MM.1S (cell line): ENCODE measurements around the gene IVD.
A peak's percentile ranks its signal among the peaks of the same experiment; 100 is the strongest.

Source experiments
- DNase-seq: peaks from one replicate; pipeline ENCODE4 v3.0.0-alpha.2; 2015
- H2AFZ ChIP-seq: fragments of 300-600 bp; sonication (generic); 2 replicates; pipeline ENCODE4 v1.6.0; 2016; ENCODE audit warnings: antibody characterized with exemption, low read length
- H3F3A ChIP-seq: fragments of 300-600 bp; sonication (generic); 2 replicates; pipeline ENCODE4 v1.6.1; 2016; ENCODE audit warnings: mild to moderate bottlenecking, antibody characterized with exemption, low read length, moderate library complexity, mixed read lengths; ENCODE audit not compliant: insufficient read depth
- H3K27ac ChIP-seq: fragments of 300-600 bp; sonication (generic); 2 replicates; pipeline ENCODE4 v1.5.1; 2016; ENCODE audit warnings: mild to moderate bottlenecking, low read length
- H3K27me3 ChIP-seq: fragments of 300-600 bp; sonication (generic); replicated peaks from 2 replicates; pipeline ENCODE4 v1.6.0; 2016; ENCODE audit warnings: low read length; ENCODE audit not compliant: insufficient read depth
- H3K36me3 ChIP-seq: fragments of 300-600 bp; sonication (generic); replicated peaks from 2 replicates; pipeline ENCODE4 v1.6.1; 2016; ENCODE audit warnings: mild to moderate bottlenecking, low read length, mixed read lengths; ENCODE audit not compliant: insufficient read depth
- H3K4me1 ChIP-seq: fragments of 300-600 bp; sonication (generic); 2 replicates; pipeline ENCODE4 v1.6.1; 2016; ENCODE audit warnings: low read length, mixed read lengths
- H3K4me2 ChIP-seq: fragments of 300-600 bp; sonication (generic); 2 replicates; pipeline ENCODE4 v1.6.0; 2016; ENCODE audit warnings: low read depth, low read length
- H3K4me3 ChIP-seq: fragments of 300-600 bp; sonication (generic); 2 replicates; pipeline ENCODE4 v1.5.1; 2016; ENCODE audit warnings: low read length, mixed read lengths
- H3K79me2 ChIP-seq: fragments of 300-600 bp; sonication (generic); 2 replicates; pipeline ENCODE4 v1.6.1; 2016; ENCODE audit warnings: mixed run types, low read length, mixed read lengths
- H3K9ac ChIP-seq: fragments of 300-600 bp; sonication (generic); 2 replicates; pipeline ENCODE4 v1.6.1; 2016; ENCODE audit warnings: low read length, mixed read lengths
- H3K9me2 ChIP-seq: fragments of 300-600 bp; sonication (generic); replicated peaks from 2 replicates; pipeline ENCODE4 v1.6.1; 2016; ENCODE audit warnings: mild to moderate bottlenecking, low read length, mixed read lengths; ENCODE audit not compliant: insufficient read depth
- H3K9me3 ChIP-seq: fragments of 300-600 bp; sonication (generic); replicated peaks from 2 replicates; pipeline ENCODE4 v1.6.1; 2016; ENCODE audit warnings: mild to moderate bottlenecking, low read length, mixed read lengths; ENCODE audit not compliant: insufficient read depth
- H4K20me1 ChIP-seq: fragments of 300-600 bp; sonication (generic); 2 replicates; pipeline ENCODE4 v1.6.1; 2016; ENCODE audit warnings: mild to moderate bottlenecking, low read length, moderate library complexity, mixed read lengths; ENCODE audit not compliant: insufficient read depth
- EZH2 ChIP-seq: fragments of 300-600 bp; sonication (generic); optimal IDR thresholded peaks from 2 replicates; pipeline ENCODE3; 2017; ENCODE audit warnings: low read depth, mild to moderate bottlenecking, antibody characterized with exemption, low read length, mixed read lengths
- EZH2phosphoT487 ChIP-seq: fragments of 300-600 bp; sonication (generic); IDR thresholded peaks from 2 replicates; pipeline ENCODE4 v1.6.1; 2018; ENCODE audit warnings: antibody characterized with exemption, low read length
- TF ChIP-seq, protein P1 (sequence below): fragments of 300-600 bp; sonication (generic); IDR thresholded peaks from 2 replicates; pipeline ENCODE4 v1.5.1; 2016; ENCODE audit warnings: antibody characterized with exemption, low read length, mixed read lengths

Gene IVD

DNA sequence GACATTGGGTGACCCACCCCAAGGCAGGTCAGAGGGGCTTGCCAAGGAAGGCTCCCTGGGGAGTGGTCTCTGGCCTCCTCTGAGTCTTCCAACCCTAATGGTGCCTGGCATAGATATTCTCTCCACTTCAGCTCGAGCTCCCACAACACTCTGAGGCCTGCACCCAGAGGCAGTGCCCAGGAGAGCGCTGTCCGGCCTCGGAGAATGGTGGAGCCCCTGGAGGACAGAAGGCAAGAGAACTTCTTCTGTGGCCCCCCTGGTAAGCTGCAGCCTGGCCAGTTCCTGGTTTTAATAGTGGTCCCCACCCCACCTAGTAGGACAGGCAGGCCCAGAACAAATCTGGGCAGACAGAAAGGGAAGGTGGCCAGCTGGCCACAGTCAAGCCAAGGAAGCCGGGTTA is 40.6 kb upstream of the IVD start:
- no peaks in the 10 kb centered on the region; the same call in 1 of the 2 replicates for H3F3A ChIP-seq
- no peak for DNase-seq

DNA sequence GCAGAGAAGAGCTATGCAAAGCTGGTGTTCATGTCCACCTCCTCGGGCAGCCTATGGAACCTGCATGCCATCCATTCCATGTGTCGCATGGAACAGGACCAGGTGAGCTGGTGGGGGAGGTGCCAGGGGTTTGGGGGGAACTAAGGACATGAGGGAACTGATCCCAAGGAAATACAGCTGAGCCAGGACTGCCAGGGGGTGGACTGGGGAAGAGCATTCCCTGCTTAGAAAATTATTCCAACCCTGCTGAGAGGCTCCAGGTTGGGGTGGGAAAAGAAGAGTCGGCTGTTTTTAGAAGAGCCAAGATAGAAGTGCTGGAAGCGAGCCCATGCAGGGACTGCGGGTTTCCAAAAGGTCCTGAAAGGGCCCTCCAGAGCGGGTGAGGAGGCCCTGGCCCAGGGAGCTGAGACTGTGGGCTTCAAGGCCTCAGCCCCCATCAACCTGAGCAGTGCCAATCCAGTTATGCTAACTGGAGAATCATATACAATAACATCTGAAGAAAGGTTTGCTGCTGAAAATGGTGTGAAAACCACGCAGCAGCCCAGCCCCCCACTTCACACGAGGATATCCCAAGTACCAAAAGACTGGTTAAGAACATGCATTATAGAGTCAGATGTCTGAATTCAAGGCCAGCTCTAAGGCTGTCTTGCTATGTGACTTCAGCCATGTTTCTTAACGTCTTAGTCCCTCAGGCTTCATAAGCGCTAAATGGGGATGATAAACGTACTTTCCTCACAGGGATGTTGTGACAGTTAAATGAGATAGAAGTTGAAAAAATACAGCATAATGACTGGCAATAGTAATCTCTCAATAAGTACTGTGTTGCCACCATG is 39.8 kb upstream of the IVD start:
- H3K9me3 ChIP-seq: no peaks in the 10 kb centered on the region
- H3K9ac ChIP-seq: no peak overlapping the region
- no peaks in the 10 kb centered on the region for H4K20me1 ChIP-seq
- H3K27ac ChIP-seq: no peak overlapping the region
- no peaks in the 10 kb centered on the region for H3K36me3 ChIP-seq
- no peaks in the 10 kb centered on the region; the same call in 1 of the 2 replicates for H3F3A ChIP-seq
- TF ChIP-seq, protein P1, sequence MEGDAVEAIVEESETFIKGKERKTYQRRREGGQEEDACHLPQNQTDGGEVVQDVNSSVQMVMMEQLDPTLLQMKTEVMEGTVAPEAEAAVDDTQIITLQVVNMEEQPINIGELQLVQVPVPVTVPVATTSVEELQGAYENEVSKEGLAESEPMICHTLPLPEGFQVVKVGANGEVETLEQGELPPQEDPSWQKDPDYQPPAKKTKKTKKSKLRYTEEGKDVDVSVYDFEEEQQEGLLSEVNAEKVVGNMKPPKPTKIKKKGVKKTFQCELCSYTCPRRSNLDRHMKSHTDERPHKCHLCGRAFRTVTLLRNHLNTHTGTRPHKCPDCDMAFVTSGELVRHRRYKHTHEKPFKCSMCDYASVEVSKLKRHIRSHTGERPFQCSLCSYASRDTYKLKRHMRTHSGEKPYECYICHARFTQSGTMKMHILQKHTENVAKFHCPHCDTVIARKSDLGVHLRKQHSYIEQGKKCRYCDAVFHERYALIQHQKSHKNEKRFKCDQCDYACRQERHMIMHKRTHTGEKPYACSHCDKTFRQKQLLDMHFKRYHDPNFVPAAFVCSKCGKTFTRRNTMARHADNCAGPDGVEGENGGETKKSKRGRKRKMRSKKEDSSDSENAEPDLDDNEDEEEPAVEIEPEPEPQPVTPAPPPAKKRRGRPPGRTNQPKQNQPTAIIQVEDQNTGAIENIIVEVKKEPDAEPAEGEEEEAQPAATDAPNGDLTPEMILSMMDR: no peak
- TF ChIP-seq EZH2phosphoT487 (no peak), EZH2 (no peak)
- no peak overlapping the region for H3K4me2 ChIP-seq
- no peak overlapping the region for H3K4me3 ChIP-seq
- no peaks in the 10 kb centered on the region for H3K79me2 ChIP-seq
- peaks cover 12% of the 10 kb centered on the region for H3K4me1 ChIP-seq
- H3K9me2 ChIP-seq: no peaks in the 10 kb centered on the region
- no peak overlapping the region for H2AFZ ChIP-seq
- DNase-seq: no peak
- peaks cover 3% of the 10 kb centered on the region; the same call in 1 of the 2 replicates for H3K27me3 ChIP-seq

More for the DNA sequence above, 40.6 kb upstream of the IVD start:
- Histone ChIP-seq H3K79me2 (no peaks in the 10 kb centered on the region), H3K27ac (no peak overlapping the region), H3K9ac (no peak overlapping the region), H3K36me3 (no peaks in the 10 kb centered on the region), H3K4me1 (peaks cover 12% of the 10 kb centered on the region), H3K27me3 (no peaks in the 10 kb centered on the region), H2AFZ (no peak overlapping the region), H3K9me3 (no peaks in the 10 kb centered on the region), H4K20me1 (no peaks in the 10 kb centered on the region), H3K4me3 (no peak overlapping the region), H3K9me2 (no peaks in the 10 kb centered on the region), H3K4me2 (no peak overlapping the region)
- TF ChIP-seq, protein P1: no peak
- TF ChIP-seq EZH2phosphoT487 (no peak), EZH2 (no peak)

DNA sequence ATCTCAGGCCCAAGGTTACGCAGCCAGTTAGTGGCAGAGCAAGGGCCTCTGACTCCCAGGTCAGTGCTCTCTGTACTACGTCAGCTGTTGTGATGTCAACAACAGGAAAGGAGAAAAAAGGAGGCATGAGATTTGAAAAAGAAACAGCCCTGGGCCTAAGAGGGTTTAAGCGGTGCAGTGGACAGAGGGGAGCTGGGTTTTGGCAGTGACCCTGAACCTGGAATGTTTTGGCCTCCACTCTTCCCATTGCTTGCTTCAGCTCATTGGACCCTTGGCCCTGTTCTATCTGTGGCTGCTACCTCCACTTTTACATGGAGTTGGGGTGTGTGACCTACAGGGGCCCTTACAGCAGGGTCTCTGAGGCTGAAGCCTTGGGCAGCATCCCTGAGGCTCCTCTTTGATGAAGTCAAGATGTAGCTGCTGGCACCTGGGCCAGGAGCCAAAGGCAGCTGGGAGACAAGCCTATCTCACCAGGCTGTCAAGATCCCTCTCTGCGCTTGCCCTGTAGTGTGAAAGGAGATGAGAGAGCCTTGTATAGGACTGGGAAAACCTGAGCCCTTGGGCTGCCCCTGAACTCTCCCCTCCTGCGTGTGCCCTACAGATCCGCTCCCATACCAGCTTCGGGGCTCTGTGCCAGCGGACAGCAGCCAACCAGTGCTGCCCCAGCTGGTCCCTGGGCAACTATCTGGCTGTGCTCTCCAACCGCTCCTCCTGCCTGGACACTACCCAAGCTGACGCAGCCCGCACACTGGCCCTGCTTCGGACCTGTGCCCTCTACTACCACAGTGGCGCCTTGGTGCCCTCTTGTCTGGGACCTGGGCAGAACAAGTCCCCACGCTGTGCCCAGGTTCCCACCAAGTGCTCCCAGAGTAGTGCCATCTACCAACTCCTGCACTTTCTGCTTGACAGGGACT is 38.9 kb upstream of the IVD start:
- H3K27ac ChIP-seq: no peak overlapping the region
- H3K79me2 ChIP-seq: no peaks in the 10 kb centered on the region
- no peaks in the 10 kb centered on the region; the same call in 1 of the 2 replicates for H3F3A ChIP-seq
- no peaks in the 10 kb centered on the region for H3K36me3 ChIP-seq
- H3K9me3 ChIP-seq: no peaks in the 10 kb centered on the region
- H3K4me2 ChIP-seq: peak overlapping the region; percentile 96
- TF ChIP-seq EZH2phosphoT487 (no peak), EZH2 (no peak)
- TF ChIP-seq, protein P1: no peak
- peaks cover 12% of the 10 kb centered on the region for H3K4me1 ChIP-seq
- peak overlapping the region; percentile 60; the same call in 1 of the 2 replicates for H3K4me3 ChIP-seq
- DNase-seq: no peak
- H3K9ac ChIP-seq: no peak overlapping the region
- H4K20me1 ChIP-seq: no peaks in the 10 kb centered on the region
- peaks cover 11% of the 10 kb centered on the region; the same call in 1 of the 2 replicates for H3K27me3 ChIP-seq
- H3K9me2 ChIP-seq: no peaks in the 10 kb centered on the region
- H2AFZ ChIP-seq: peak overlapping the region; percentile 98; the same call in 1 of the 2 replicates
